Tibial nerve (tissue), 4 donors: ENCODE results near the gene CYP19A1. TPM values are rescaled to one million over a fixed set of nuclear protein-coding genes. Genes with fewer than 3 reads are reported as not detected.
A peak's percentile ranks its signal among the peaks of the same experiment; 100 is the strongest.

Experiments used
- DNase-seq, 2 donors: peaks; one replicate each; pipeline ENCODE4 v3.0.0-alpha.2; 2019; ENCODE audit warnings: low spot score in 2 of 2
- H3K27ac ChIP-seq, 4 donors: fragments of 200-600 bp; sonication (generic) in 3 of 4; one replicate each; pipeline ENCODE4 v1.5.1; 2017 to 2019; ENCODE audit warnings: mild to moderate bottlenecking in 1 of 4
- H3K27me3 ChIP-seq, 2 donors: fragments of 200-600 bp; sonication (generic) in 1 of 2; one replicate each; pipeline versions ENCODE4 v1.5.1 to v1.6.0; 2017 to 2019
- H3K36me3 ChIP-seq, 3 donors: fragments of 200-600 bp; sonication (generic); one replicate each; pipeline ENCODE4 v1.5.1; 2018 to 2019
- H3K4me1 ChIP-seq, 4 donors: fragments of 200-600 bp; sonication (generic) in 3 of 4; one replicate each; pipeline ENCODE4 v1.5.1; 2017 to 2019
- H3K4me3 ChIP-seq, 4 donors: fragments of 200-600 bp; sonication (generic) in 3 of 4; one replicate each; pipeline ENCODE4 v1.5.1; 2017 to 2019; ENCODE audit warnings: mild to moderate bottlenecking in 1 of 4, moderate library complexity in 1 of 4
- H3K9me3 ChIP-seq, 4 donors: fragments of 200-600 bp; sonication (generic) in 3 of 4; one replicate each; pipeline ENCODE4 v1.5.1; 2017 to 2019
- EP300 ChIP-seq, 2 donors: sonication (generic); formaldehyde crosslinking; IDR thresholded peaks; one replicate each; pipeline ENCODE4 v1.6.1; 2017; ENCODE audit warnings: antibody characterized with exemption in 2 of 2, mild to moderate bottlenecking in 1 of 2
- POLR2A ChIP-seq, 2 donors: fragments of 450-650 bp; IDR thresholded peaks; one replicate each; pipeline ENCODE4 v1.6.1; 2017; ENCODE audit warnings: antibody characterized with exemption in 2 of 2, mild to moderate bottlenecking in 2 of 2, moderate library complexity in 2 of 2
- WGBS, 2 donors: methylation state at CpG; one replicate each; pipeline ENCODE4 v1.1.5; 2018; 5-methylcytosine and 5-hydroxymethylcytosine counted together
- total RNA-seq, 4 donors: library from RNA; depleted of rRNA; stranded (reverse); fragments of >200 nt; gene quantifications; one replicate each; pipeline ENCODE4 v1.1.0, GENCODE V29; 2016
- TF ChIP-seq, protein P1 (sequence below), 5 experiments: fragments of 200-600 bp in 3 of 5; fragments of 450-650 bp in 2 of 5; sonication (generic) in 3 of 5; IDR thresholded peaks; one replicate each; pipeline ENCODE4 v1.5.1; 2016 to 2019; ENCODE audit warnings: antibody characterized with exemption in 5 of 5, mild to moderate bottlenecking in 3 of 5, moderate library complexity in 2 of 5

CYP19A1 gene
- total RNA-seq, 4 donors from 2014 or later = 6.3 to 124 (median 15.6) TPM

DNA sequence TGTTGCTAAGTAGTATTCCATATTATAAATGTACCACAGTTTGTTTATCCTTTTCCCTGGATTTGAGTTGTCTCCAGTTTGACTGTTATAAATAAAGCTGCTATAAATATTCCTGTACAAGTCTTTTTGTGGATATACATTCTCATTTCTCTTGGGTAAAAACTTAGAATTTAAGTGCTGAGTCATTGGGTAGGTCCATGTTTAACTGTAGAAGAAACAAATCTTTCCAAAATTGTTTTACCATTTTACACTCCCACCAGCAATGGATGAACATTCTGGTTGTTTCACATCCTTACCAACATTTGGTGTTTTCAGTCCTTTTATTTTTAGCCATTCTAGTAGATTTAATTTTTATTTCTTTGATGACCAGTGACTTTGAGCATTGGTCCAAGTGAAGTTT, 169.7 kb downstream of the CYP19A1 start:
- TF ChIP-seq EP300 (IDR thresholded peaks at IDR 0.05) (no peak), POLR2A (IDR thresholded peaks at IDR 0.05) (no peak)
- TF ChIP-seq, protein P1, sequence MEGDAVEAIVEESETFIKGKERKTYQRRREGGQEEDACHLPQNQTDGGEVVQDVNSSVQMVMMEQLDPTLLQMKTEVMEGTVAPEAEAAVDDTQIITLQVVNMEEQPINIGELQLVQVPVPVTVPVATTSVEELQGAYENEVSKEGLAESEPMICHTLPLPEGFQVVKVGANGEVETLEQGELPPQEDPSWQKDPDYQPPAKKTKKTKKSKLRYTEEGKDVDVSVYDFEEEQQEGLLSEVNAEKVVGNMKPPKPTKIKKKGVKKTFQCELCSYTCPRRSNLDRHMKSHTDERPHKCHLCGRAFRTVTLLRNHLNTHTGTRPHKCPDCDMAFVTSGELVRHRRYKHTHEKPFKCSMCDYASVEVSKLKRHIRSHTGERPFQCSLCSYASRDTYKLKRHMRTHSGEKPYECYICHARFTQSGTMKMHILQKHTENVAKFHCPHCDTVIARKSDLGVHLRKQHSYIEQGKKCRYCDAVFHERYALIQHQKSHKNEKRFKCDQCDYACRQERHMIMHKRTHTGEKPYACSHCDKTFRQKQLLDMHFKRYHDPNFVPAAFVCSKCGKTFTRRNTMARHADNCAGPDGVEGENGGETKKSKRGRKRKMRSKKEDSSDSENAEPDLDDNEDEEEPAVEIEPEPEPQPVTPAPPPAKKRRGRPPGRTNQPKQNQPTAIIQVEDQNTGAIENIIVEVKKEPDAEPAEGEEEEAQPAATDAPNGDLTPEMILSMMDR (IDR thresholded peaks at IDR 0.05) = no peak
- Histone ChIP-seq H3K27ac (no peak overlapping the region), H3K27me3 (no peaks in the 10 kb centered on the region), H3K36me3 (no peaks in the 10 kb centered on the region), H3K4me1 (peaks cover 0 to 18% (median 7%) of the 10 kb centered on the region in 4 donors), H3K9me3 (no peaks in the 10 kb centered on the region), H3K4me3 (no peak overlapping the region)
- DNase-seq = no peak

DNA sequence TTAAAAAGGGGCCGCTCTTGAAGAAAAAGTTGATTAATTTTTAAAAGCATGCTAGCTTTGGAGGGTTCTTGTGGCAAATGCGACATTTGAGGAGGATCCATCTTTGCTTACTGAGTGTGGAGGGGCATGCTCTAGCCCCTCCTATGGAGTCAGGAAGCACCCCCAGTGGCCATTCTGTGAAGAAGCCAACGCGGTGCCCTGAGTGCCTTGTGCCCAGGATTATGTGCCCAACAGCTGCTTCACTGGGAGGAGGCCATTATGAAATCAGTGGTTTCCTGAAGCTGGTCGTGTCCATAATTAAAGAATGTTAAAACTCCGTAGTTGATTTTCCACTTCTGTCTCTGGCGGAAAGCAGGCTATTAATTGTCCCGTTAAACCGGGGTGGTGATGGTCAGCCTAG, 174.6 kb downstream of the CYP19A1 start:
- Histone ChIP-seq H3K36me3 (no peaks in the 10 kb centered on the region), H3K4me3 (no peak overlapping the region), H3K4me1 (peaks cover 0 to 15% (median 3%) of the 10 kb centered on the region in 4 donors), H3K9me3 (no peaks in the 10 kb centered on the region), H3K27me3 (no peaks in the 10 kb centered on the region), H3K27ac (peak overlapping the region in 1 of 4 donors; percentile 80)
- 71 to 77% methylated on average over 9 of the region's 9 CpGs for WGBS, 2 donors
- TF ChIP-seq EP300 (IDR thresholded peaks at IDR 0.05) (no peak), POLR2A (IDR thresholded peaks at IDR 0.05) (no peak)
- TF ChIP-seq, protein P1 (IDR thresholded peaks at IDR 0.05) = no peak
- DNase-seq = no peak

DNA sequence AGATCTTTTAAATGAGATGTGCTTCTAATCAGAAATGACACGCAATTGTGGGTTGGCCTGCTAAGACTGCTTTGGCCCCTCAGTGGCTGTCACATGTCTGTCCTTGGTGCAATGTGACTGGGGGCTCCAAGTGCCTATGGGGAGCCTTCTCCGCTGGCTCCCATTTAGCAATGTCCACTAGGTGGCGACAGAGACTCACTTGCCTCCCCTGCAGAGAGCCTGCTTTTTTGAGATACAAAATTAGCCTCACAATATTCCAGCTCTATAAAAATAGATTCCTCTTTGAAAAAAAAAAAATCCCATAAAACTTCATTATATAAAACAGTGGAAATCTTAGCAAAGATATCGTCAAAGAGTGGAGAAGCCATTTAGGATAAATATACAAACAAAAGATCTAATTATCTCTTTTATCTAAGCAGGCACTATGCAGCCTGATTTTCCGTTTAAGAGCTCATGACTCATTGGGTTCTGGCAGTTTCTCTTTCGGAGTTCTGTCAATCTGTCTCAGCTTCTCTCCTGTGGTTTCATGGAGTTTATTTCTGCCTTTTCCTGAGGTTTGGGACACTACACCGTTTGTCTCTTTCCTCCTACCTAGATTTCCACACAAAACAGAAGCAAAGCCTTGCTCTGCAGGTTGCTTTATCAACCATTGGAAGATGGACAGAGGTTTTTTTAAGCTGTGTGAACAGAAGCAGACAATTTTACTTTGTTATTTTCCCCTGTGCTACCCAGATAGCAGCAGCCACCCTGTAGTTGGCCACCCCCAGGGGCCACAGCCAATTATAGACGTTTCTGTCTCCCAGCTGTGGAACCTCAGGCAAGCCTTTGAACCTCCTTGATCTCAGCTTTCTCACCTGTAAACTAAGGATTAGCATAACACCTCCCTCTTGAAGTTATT, 175.3 kb downstream of the CYP19A1 start:
- 6 to 8% methylated on average over 8 of the region's 8 CpGs for WGBS, 2 donors
- Histone ChIP-seq H3K36me3 (no peaks in the 10 kb centered on the region), H3K27ac (peak overlapping the region in 3 of 4 donors; percentile 12 to 80 (median 17)), H3K4me1 (peaks cover 0 to 15% (median 3%) of the 10 kb centered on the region in 4 donors), H3K27me3 (no peaks in the 10 kb centered on the region), H3K4me3 (peak overlapping the region in 2 of 4 donors; percentile 3 to 9), H3K9me3 (no peaks in the 10 kb centered on the region)
- TF ChIP-seq, protein P1 (IDR thresholded peaks at IDR 0.05) = peak; percentile 83 to 94 (median 89)
- TF ChIP-seq POLR2A (IDR thresholded peaks at IDR 0.05) = no peak
- DNase-seq = peak; percentile 57 to 85

DNA sequence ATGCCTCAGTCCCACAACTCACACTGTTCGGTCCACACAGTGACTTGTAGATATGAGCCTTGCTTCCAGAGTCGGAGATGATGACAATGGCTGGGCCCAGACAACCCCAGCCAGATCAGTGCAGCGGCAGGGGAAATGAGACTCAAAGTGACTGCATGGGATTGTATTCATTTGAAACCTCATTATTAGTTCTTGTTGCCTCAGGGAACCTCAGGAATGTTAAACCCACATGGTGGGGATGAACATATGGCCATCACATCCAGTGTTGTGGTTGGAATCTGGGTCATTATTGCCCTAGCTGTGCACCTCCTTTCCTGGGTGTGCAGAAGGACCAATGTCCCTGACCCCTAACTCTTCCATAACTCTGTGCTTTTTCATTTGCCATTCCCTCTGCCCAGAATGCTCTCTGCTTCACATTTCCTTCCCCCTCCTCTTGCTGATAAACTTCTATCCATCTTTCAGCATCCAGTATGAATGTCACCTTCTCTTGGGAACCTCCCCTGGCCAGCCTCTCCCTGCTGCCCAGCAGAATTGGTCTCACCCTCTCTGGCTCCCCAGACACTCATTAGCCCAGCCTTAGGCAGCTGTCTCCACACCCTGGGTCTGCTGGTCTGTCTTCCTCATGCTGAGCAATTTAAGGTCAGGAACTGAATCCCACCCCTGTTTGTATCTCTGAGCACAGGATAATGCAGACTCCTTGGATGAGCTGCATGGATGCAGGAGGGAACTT, 176.7 kb downstream of the CYP19A1 start:
- no peaks in the 10 kb centered on the region for H3K27me3 ChIP-seq

More for the DNA sequence above, 176.7 kb downstream of the CYP19A1 start:
- H3K9me3 ChIP-seq = no peaks in the 10 kb centered on the region
- peaks cover 0 to 15% (median 3%) of the 10 kb centered on the region in 4 donors for H3K4me1 ChIP-seq
- 86 to 96% methylated on average over 3 of the region's 3 CpGs for WGBS, 2 donors
- H3K36me3 ChIP-seq = no peaks in the 10 kb centered on the region
- TF ChIP-seq EP300 (IDR thresholded peaks at IDR 0.05) (no peak), POLR2A (IDR thresholded peaks at IDR 0.05) (no peak)
- TF ChIP-seq, protein P1 (IDR thresholded peaks at IDR 0.05) = no peak
- no peak for DNase-seq
- H3K27ac ChIP-seq = no peak overlapping the region
- H3K4me3 ChIP-seq = no peak overlapping the region
